Midbrain (tissue), 1 donor: ENCODE data around the gene SIL1.
A peak's percentile ranks its signal among the peaks of the same experiment; 100 is the strongest.
"Not testable (repeated sequence)": the region's sequence is repeated elsewhere in the genome, so short reads cannot be mapped to it uniquely, and the experiment has no call there.

ENCODE experiments used
- DNase-seq: peaks from one replicate; lab custom pipeline; 2025; lab: John Stamatoyannopoulos, UW

The SIL1 gene

GRCh38 chr5:139108063-139108824 is 89.9 kb downstream of the SIL1 start:
- DNase-seq, result no peak

GRCh38 chr5:139105621-139106071 is 92.5 kb downstream of the SIL1 start:
- peak; percentile 26 for DNase-seq

- peak; percentile 42 for DNase-seq
Observed at GRCh38 chr5:139104577-139105276, 93.4 kb downstream of the SIL1 start.

GRCh38 chr5:139103762-139104161 is 94.4 kb downstream of the SIL1 start:
- no peak for DNase-seq

- DNase-seq, result no peak
Observed at GRCh38 chr5:139100825-139101224, 97.3 kb downstream of the SIL1 start.

GRCh38 chr5:139094154-139095131 is 103.7 kb downstream of the SIL1 start:
- DNase-seq, result no peak

GRCh38 chr5:139092741-139093343 is 105.3 kb downstream of the SIL1 start:
- no peak for DNase-seq

- DNase-seq, result peak; percentile 68
Observed at GRCh38 chr5:139091439-139092156, 106.6 kb downstream of the SIL1 start.

- DNase-seq, result no peak
Observed at GRCh38 chr5:139090581-139090980, 107.6 kb downstream of the SIL1 start.

- DNase-seq, result no peak
Observed at GRCh38 chr5:139088024-139088423, 110.1 kb downstream of the SIL1 start.

GRCh38 chr5:139082813-139083498 is 115.2 kb downstream of the SIL1 start:
- no peak for DNase-seq

GRCh38 chr5:139079991-139080610 is 118.1 kb downstream of the SIL1 start:
- no peak for DNase-seq

- DNase-seq, result no peak
Observed at GRCh38 chr5:139079225-139079990, 118.8 kb downstream of the SIL1 start.

- DNase-seq, result no peak
Observed at GRCh38 chr5:139078345-139078744, 119.8 kb downstream of the SIL1 start.

GRCh38 chr5:139077899-139078298 is 120.3 kb downstream of the SIL1 start:
- DNase-seq, result no peak

- DNase-seq, result no peak
Observed at GRCh38 chr5:139076111-139076510, 122.1 kb downstream of the SIL1 start.

GRCh38 chr5:139075066-139076050 is 122.8 kb downstream of the SIL1 start:
- no peak for DNase-seq

- DNase-seq, result not testable (repeated sequence)
Observed at GRCh38 chr5:139073956-139074355, 124.2 kb downstream of the SIL1 start.
